HL-60 (cell line): ENCODE data around the gene SCIMP.
"Not testable (repeated sequence)": the region's sequence is repeated elsewhere in the genome, so short reads cannot be mapped to it uniquely, and the experiment has no call there.

Source experiments
- DNase-seq, 2 experiments: peaks; one replicate each; pipeline ENCODE4 v3.0.0-alpha.2; 2010 to 2020; ENCODE audit warnings: low read depth in 1 of 2, low spot score in 1 of 2
- H3K27ac ChIP-seq: fragments of 250-450 bp; sonication (Bioruptor Pico); replicated peaks from 2 replicates; pipeline ENCODE4 v1.5.1; 2020; ENCODE audit warnings: mild to moderate bottlenecking, moderate library complexity
- H3K27me3 ChIP-seq: fragments of 250-450 bp; sonication (Bioruptor Pico); 2 replicates; pipeline ENCODE4 v1.5.1; 2021; ENCODE audit warnings: mild to moderate bottlenecking, moderate library complexity; ENCODE audit not compliant: insufficient read depth, poor library complexity, severe bottlenecking
- H3K4me3 ChIP-seq: replicated peaks from 2 replicates; pipeline ENCODE4 v1.5.1; 2011; ENCODE audit warnings: mild to moderate bottlenecking, control low read depth, low read length; ENCODE audit not compliant: insufficient read depth
- GABPA ChIP-seq: IDR thresholded peaks from 2 replicates; pipeline ENCODE4 v1.6.1; 2012; ENCODE audit warnings: low read depth
- POLR2AphosphoS5 ChIP-seq: IDR thresholded peaks from 2 replicates; pipeline ENCODE4 v1.6.1; 2012; ENCODE audit warnings: low read depth
- SPI1 ChIP-seq: IDR thresholded peaks from 2 replicates; pipeline ENCODE4 v1.6.1; 2012; ENCODE audit warnings: low read depth, mild to moderate bottlenecking, borderline replicate concordance
- TF ChIP-seq, protein P1 (sequence below): IDR thresholded peaks from one replicate; pipeline ENCODE4 v1.5.1; 2011; ENCODE audit warnings: low read length, control low read depth, inconsistent platforms; ENCODE audit not compliant: insufficient read depth
- TF ChIP-seq, protein P2 (sequence below): IDR thresholded peaks from 2 replicates; pipeline ENCODE4 v1.6.1; 2012; ENCODE audit warnings: low read depth; ENCODE audit not compliant: insufficient replicate concordance

SCIMP gene

DNA sequence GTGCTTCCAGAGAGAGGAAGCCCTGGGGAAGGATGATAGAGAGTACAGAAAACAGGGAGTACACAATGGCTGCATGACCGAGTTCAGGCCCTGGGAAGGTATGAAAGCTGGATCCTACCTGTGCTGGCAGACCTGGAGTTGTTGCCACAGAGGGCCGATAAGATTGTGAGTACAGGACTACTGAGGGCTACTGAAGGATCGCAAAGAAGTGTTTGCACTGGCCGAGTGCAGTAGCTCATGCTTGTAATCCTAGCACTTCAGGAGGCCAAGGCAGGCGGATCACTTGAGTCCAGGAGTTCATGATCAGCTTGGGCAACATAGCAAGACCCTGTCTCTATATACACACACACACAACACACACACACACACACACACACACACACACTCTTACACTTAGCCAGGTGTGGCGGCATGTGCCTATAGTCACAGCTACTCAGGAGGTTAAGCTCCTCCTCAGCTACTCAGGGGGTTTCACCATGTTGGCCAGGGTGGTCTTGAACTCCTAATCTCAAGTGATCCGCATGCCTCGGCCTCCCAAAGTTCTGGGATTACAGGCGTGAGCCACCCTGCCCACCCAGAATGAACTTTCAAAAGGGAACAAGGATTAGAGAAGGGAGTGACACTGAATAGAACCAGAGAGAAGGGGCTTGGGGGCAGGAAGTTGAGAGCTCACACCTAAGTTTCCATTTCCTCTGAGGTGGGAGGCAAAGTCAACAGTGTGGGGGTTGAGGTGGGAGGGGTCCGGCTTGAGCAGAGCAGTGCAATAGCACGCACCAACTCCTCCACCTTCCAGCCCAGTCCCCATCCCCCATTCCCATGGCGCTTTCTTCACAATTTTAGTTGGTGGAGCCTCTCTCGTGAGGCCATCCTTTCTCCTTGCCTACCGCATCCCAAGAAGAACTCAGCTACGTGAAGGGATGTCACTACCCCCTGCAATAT lies 7.5 kb downstream of the SCIMP start:
- DNase-seq = no peak
- Histone ChIP-seq H3K27ac (no peak overlapping the region), H3K27me3 (no peaks in the 10 kb centered on the region), H3K4me3 (no peak overlapping the region)
- no peak for TF ChIP-seq SPI1

DNA sequence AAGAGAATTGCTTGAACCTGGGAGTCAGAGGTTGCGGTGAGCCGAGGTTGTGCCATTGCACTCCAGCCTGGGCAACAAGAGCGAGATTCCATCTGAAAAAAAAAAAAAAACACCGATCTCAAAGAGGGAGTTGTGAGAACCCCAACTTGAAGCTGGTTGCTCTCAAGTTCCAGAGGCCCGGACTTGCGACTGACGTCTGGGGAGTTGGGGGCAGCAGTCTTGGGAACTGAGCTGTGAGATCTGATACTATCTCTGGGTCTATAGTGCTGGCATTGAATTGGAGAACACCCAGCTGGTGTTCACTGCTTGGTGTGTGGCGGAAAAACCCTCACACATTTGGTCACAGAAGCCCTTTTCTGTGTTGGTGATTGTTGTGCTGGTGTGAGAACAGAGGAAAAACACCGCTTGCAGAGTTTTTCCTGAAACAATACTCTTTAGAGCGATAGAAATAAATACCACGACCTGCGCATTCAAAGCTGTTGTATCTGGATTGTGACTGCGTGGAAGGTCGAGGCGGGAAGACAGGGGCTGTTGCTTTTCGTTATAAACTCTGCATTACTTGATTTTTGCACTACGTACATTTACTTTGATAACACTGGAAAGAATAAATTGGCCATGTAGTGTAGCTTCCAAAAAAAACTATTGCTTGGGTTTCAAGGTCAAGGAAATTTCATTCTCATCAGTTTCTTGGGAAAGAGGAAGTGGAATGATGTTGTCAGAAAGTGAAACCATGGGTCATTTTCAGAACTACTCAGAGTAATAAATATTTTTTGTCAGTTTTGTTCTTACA lies 8.8 kb downstream of the SCIMP start:
- Histone ChIP-seq H3K27ac (no peak overlapping the region), H3K4me3 (no peak overlapping the region)
- DNase-seq = no peak

DNA sequence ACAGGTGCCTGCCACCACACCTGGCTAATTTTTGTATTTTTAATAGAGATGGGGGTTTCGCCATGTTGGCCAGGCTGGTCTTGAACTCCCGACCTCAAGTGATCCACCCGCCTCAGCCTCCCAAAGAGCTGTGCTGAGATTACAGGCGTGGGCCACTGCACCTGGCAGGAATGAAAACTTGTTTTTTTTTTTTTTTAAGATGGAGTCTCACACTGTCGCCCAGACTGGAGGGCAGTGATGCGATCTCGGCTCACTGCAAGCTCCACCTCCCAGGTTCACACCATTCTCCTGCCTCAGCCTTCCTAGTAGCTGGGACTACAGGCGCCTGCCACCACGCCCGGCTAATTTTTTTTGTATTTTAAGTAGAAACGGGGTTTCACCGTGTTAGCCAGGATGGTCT lies 12.7 kb downstream of the SCIMP start:
- not testable (repeated sequence) for H3K4me3 ChIP-seq, DNase-seq, H3K27me3 ChIP-seq, H3K27ac ChIP-seq

More for the DNA sequence above, 8.8 kb downstream of the SCIMP start:
- no peaks in the 10 kb centered on the region for H3K27me3 ChIP-seq
- TF ChIP-seq, protein P1, sequence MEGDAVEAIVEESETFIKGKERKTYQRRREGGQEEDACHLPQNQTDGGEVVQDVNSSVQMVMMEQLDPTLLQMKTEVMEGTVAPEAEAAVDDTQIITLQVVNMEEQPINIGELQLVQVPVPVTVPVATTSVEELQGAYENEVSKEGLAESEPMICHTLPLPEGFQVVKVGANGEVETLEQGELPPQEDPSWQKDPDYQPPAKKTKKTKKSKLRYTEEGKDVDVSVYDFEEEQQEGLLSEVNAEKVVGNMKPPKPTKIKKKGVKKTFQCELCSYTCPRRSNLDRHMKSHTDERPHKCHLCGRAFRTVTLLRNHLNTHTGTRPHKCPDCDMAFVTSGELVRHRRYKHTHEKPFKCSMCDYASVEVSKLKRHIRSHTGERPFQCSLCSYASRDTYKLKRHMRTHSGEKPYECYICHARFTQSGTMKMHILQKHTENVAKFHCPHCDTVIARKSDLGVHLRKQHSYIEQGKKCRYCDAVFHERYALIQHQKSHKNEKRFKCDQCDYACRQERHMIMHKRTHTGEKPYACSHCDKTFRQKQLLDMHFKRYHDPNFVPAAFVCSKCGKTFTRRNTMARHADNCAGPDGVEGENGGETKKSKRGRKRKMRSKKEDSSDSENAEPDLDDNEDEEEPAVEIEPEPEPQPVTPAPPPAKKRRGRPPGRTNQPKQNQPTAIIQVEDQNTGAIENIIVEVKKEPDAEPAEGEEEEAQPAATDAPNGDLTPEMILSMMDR = no peak
- TF ChIP-seq SPI1 = peak; percentile 70

DNA sequence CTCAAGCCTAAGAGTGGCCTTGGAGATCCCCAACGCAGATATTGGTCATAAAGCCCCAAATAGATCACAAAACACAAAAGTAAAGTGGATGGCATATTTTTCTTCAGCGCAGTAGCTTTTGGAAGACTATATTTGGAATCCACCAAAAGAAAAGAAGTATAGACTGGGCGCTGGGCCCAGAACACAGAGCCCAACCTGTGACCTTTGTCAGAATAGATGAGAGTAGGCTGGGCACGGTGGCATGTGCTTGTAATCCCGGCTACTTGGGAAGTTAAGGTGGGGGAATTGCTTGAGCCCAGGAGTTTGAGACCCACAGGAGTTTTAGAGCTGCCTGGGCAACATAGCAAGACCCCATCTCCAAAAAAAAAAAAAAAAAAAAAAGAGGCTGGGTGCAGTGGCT lies 14.6 kb downstream of the SCIMP start:
- no peak for TF ChIP-seq SPI1
- no peak for TF ChIP-seq GABPA
- TF ChIP-seq, protein P2, sequence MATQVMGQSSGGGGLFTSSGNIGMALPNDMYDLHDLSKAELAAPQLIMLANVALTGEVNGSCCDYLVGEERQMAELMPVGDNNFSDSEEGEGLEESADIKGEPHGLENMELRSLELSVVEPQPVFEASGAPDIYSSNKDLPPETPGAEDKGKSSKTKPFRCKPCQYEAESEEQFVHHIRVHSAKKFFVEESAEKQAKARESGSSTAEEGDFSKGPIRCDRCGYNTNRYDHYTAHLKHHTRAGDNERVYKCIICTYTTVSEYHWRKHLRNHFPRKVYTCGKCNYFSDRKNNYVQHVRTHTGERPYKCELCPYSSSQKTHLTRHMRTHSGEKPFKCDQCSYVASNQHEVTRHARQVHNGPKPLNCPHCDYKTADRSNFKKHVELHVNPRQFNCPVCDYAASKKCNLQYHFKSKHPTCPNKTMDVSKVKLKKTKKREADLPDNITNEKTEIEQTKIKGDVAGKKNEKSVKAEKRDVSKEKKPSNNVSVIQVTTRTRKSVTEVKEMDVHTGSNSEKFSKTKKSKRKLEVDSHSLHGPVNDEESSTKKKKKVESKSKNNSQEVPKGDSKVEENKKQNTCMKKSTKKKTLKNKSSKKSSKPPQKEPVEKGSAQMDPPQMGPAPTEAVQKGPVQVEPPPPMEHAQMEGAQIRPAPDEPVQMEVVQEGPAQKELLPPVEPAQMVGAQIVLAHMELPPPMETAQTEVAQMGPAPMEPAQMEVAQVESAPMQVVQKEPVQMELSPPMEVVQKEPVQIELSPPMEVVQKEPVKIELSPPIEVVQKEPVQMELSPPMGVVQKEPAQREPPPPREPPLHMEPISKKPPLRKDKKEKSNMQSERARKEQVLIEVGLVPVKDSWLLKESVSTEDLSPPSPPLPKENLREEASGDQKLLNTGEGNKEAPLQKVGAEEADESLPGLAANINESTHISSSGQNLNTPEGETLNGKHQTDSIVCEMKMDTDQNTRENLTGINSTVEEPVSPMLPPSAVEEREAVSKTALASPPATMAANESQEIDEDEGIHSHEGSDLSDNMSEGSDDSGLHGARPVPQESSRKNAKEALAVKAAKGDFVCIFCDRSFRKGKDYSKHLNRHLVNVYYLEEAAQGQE = no peak
- TF ChIP-seq, protein P1 = no peak
- no peak for TF ChIP-seq POLR2AphosphoS5
- no peak for DNase-seq
- no peak overlapping the region for H3K4me3 ChIP-seq
- no peak overlapping the region for H3K27ac ChIP-seq
- H3K27me3 ChIP-seq = no peaks in the 10 kb centered on the region

DNA sequence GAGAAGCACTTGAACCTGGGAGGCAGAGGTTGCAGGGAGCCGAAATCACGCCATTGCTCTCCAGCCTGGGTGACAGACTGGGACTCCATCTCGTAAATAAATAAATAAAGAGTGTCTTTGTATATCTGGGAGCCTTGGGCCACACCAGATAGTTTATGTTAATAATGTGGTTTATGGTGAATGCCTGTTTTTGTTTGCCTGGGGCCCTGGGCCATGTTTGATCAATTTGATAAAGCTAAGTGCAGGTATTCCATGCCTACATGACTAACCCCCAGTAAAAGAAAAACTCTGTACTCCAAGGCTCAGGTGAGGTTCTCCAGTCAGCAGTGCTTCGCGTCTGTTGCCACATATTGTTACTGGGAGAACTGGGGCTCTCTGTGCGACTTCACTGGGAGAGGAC lies 15.1 kb downstream of the SCIMP start:
- TF ChIP-seq, protein P1 = no peak
- TF ChIP-seq GABPA (no peak), SPI1 (no peak), POLR2AphosphoS5 (no peak)
- TF ChIP-seq, protein P2 = no peak
- no peak for DNase-seq
- Histone ChIP-seq H3K4me3 (no peak overlapping the region), H3K27me3 (no peaks in the 10 kb centered on the region), H3K27ac (no peak overlapping the region)

DNA sequence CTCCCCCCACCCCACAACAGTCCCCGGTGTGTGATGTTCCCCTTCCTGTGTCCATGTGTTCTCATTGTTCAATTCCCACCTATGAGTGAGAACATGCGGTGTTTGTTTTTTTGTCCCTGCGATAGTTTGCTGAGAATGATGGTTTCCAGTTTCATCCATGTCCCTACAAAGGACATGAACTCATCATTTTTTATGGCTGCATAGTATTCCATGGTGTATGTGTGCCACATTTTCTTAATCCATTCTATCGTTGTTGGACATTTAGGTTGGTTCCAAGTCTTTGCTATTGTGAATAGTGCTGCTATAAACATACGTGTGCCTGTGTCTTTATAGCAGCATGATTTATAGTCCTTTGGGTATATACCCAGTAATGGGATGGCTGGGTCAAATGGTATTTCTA lies 17.1 kb downstream of the SCIMP start:
- not testable (repeated sequence) for H3K27me3 ChIP-seq, DNase-seq, H3K27ac ChIP-seq, H3K4me3 ChIP-seq
